Activated naive CD4-positive, alpha-beta T cell treated with anti-CD3 and anti-CD28 coated beads for 36 hours (primary cell): Measurements from ENCODE around the gene NENF. TPM values are rescaled to one million over a fixed set of nuclear protein-coding genes. Genes with fewer than 3 reads are reported as not detected.
A peak's percentile ranks its signal among the peaks of the same experiment; 100 is the strongest.

Source experiments
- CTCF ChIA-PET: fragments of 350-600 bp; sonication (Branson Sonifier 250); formaldehyde crosslinking; loops from one replicate; lab custom pipeline; 2021; ENCODE audit warnings: antibody characterized with exemption; lab: Charles Lee
- DNase-seq: peaks from one replicate; pipeline ENCODE4 v3.0.0-alpha.2; 2020
- H3K27ac Mint-ChIP-seq: one replicate; pipeline ENCODE4 v1.8.0; 2021; ENCODE audit warnings: mild to moderate bottlenecking, mixed read lengths
- H3K27me3 Mint-ChIP-seq: one replicate; pipeline ENCODE4 v1.8.0; 2021; ENCODE audit warnings: low read depth, mixed read lengths
- H3K36me3 Mint-ChIP-seq: one replicate; pipeline ENCODE4 v1.8.0; 2021; ENCODE audit warnings: low read depth, mixed read lengths
- H3K4me1 Mint-ChIP-seq: one replicate; pipeline ENCODE4 v1.8.0; 2021; ENCODE audit warnings: low read depth, mixed read lengths
- H3K4me3 Mint-ChIP-seq: one replicate; pipeline ENCODE4 v1.8.0; 2021; ENCODE audit warnings: mild to moderate bottlenecking, moderate library complexity, mixed read lengths
- H3K9me3 Mint-ChIP-seq: one replicate; pipeline ENCODE4 v1.8.0; 2021; ENCODE audit warnings: mixed read lengths
- intact Hi-C: fragments of 100-400 bp; cut with micrococcal nuclease; formaldehyde crosslinking; loops from one replicate; pipeline ENCODE4 v1.15.1; 2023
- total RNA-seq, 2 experiments: library from RNA; stranded (reverse); gene quantifications; one replicate each; pipeline ENCODE4 v1.2.3, GENCODE V29; 2021

Gene NENF
- total RNA-seq, 2 experiments from 2014 or later = 27.0 to 30.9 TPM

DNA sequence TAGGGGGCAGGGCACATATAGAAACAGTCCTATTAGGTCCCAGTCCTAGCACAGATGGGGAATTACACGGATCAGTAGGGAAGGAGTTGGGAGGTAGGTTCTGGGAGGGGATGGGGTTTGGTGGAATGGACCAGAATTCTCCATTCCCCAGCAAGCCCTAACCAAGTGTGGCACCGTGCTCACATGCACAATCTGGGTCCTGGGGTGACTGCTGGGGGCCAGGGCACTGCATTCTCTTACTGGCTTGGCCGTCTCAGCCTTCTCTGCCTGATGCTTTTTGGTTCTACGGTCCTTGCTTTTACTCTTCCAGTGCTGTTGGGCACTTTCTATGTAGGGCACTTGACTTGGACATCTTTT lies 53.9 kb downstream of the NENF start:
- no peaks in the 10 kb centered on the region for H3K9me3 Mint-ChIP-seq
- no peaks in the 10 kb centered on the region for H3K4me1 Mint-ChIP-seq
- intact Hi-C loops = no loop called here
- CTCF ChIA-PET = no interaction called here
- no peak for DNase-seq
- H3K4me3 Mint-ChIP-seq = no peak overlapping the region
- H3K27ac Mint-ChIP-seq = no peak overlapping the region
- H3K27me3 Mint-ChIP-seq = no peaks in the 10 kb centered on the region
- no peaks in the 10 kb centered on the region for H3K36me3 Mint-ChIP-seq

DNA sequence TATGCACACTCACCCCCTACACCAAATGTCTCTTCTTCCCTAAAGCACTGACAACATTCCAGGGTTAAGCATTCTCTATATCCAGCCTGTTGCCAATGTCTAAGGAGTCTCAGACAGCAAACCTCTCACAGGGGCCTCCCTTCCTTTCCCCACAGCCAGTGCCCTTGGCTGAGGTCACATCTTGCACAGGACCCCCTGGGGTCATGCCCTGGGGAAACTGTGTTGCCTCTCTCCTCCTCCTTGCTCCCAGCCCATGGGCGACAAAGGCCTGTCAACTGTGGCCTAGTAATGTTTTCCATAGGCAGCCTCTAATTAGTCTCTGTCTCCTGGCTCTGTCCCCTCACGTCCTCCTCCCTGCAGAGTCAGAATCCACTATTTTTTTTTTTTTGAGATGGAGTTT lies 54.6 kb downstream of the NENF start:
- H3K4me1 Mint-ChIP-seq = no peaks in the 10 kb centered on the region
- H3K27ac Mint-ChIP-seq = no peak overlapping the region
- intact Hi-C loops = no loop called here
- no peaks in the 10 kb centered on the region for H3K36me3 Mint-ChIP-seq
- H3K27me3 Mint-ChIP-seq = no peaks in the 10 kb centered on the region
- CTCF ChIA-PET = interaction anchor here (1.3 kb wide), 1 partner anchor 143 kb away, joined by 3 read pairs; no protein-coding TSS in a partner anchor
- H3K9me3 Mint-ChIP-seq = no peaks in the 10 kb centered on the region
- DNase-seq = no peak
- no peak overlapping the region for H3K4me3 Mint-ChIP-seq

DNA sequence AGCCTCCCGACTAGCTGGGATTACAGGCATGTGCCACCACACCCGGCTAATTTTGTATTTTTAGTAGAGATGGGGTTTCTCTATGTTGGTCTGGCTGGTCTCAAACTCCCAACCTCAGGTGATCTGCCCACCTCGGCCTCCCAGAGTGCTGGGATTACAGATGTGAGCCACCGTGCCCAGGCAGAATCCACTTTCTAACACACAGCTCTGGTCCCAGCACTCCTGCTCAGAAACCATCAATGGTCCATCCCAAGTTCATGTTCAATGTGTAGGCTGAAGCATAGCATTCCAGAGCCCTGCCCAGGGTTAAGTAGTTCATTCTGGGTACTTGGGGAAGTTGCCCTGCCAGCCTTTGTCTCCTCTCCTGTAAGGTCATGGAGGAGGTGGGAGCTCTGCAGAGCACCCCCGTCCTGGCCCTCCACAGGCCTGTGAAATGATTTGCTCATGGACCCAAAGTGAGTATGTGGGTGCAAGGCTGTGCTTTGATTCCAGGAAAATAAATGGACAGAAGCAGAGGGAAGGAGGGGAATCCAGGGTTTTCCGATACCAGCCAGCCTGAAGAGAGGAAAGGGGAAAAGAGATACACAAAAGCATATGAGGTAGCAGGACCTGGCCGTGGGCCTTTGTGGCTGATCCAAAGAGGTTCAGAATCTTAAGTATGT lies 55.2 kb downstream of the NENF start:
- intact Hi-C loops = no loop called here
- CTCF ChIA-PET = interaction anchor here (1.3 kb wide), 1 partner anchor 142 kb away, joined by 3 read pairs; no protein-coding TSS in a partner anchor
- no peak for DNase-seq
- Mint-ChIP-seq H3K9me3 (no peaks in the 10 kb centered on the region), H3K27ac (no peak overlapping the region), H3K36me3 (no peaks in the 10 kb centered on the region), H3K4me3 (no peak overlapping the region), H3K27me3 (no peaks in the 10 kb centered on the region), H3K4me1 (no peaks in the 10 kb centered on the region)

DNA sequence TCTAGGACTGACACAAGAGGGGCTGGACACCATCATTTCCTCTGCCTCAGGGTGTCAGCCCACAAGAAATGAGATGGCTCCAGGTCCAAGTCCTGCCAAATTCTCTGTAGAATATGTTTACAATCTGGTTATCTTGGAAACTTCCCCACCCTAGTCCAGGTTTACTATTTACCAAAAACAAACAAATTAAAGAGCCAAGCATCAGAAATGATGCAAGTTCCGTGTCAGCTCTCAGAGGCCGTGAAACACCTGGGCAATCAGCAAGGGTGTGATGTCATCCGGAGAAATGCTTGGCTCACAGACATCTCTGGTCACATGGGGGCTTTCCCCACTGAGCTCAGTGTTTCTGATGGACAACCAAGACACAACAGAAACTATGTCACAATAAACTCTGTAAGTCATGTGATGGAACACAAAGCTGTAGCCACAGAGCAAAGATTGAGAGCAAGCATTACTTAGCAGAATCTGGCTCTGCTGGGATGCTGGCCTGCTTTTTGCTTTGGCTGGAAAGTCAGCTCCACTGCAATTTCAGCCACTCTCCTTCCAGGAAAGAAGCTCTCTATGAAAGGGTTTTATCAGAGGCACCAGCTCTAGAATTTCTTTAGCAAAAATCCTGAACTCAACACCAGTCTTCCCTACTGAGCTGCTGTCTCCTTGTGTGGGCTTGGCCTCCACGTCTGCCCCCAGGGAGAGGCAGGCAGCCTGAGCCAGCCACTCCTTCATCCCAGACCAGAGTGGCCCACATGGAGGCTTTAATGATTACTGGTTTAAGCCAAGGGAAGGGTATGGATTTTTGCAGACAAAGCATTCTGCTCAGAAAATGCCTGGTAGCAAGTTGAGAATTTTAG lies 55.9 kb downstream of the NENF start:
- Mint-ChIP-seq H3K27ac (no peak overlapping the region), H3K4me1 (no peaks in the 10 kb centered on the region), H3K27me3 (no peaks in the 10 kb centered on the region), H3K9me3 (no peaks in the 10 kb centered on the region), H3K4me3 (no peak overlapping the region), H3K36me3 (no peaks in the 10 kb centered on the region)
- peak; percentile 52 for DNase-seq
- CTCF ChIA-PET = interaction anchor here (0.6 to 1.3 kb wide), 2 partner anchors 141 to 426 kb away, joined by 3 read pairs; no protein-coding TSS in a partner anchor
- intact Hi-C loops = no loop called here

DNA sequence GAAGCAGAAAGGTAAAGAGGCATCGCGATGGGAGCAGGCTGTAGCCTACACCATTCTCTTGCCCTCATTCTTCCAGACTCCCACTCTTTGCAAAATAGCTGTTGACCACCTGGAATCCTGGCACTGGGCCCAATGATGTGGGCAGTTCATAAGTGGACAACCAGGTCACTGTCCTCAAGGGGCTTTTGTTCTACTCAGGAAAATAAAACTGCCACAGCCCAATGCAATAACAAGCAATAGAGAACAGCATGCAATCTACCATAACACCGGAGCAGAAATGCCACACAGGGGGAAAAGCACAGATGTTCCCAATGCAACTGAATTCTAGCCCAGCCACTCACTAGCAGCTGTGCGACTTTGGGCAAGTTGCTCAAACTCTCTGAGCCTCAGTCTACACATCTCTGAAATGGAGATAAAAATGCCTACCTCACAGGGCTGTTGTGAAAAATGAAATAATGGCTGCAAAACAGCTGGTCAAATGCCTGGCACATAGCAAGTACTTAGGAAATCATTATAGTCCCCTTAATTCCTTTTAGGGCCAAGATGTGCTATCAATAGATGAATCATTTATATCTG lies 56.7 kb downstream of the NENF start:
- Mint-ChIP-seq H3K4me1 (no peaks in the 10 kb centered on the region), H3K27ac (no peak overlapping the region), H3K9me3 (no peaks in the 10 kb centered on the region), H3K27me3 (no peaks in the 10 kb centered on the region), H3K36me3 (no peaks in the 10 kb centered on the region), H3K4me3 (no peak overlapping the region)
- CTCF ChIA-PET = interaction anchor here (1.2 kb wide), 2 partner anchors 12 to 175 kb away, joined by 3 to 6 read pairs; no protein-coding TSS in a partner anchor
- no peak for DNase-seq
- intact Hi-C loops = no loop called here

DNA sequence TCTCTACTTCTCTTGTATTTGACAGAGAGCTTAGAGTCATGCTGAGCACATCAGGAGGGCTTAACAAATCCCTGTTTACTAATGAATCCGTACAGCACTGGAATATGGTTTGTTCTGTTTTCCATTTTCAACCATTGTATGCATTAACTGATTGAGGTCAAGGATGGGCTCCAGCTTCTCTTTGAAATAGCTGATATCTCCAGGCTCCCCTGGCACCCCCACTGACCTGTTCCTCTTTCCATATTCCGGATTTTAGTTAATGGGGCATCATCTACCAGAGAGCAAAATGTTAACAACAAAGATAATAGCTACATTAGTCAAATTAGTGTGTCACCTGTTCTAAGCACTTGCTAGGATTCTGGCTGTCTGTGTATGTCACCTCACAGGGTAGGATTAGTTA lies 57.6 kb downstream of the NENF start:
- H3K36me3 Mint-ChIP-seq = no peaks in the 10 kb centered on the region
- H3K9me3 Mint-ChIP-seq = no peaks in the 10 kb centered on the region
- no peaks in the 10 kb centered on the region for H3K4me1 Mint-ChIP-seq
- H3K27me3 Mint-ChIP-seq = no peaks in the 10 kb centered on the region
- no peak overlapping the region for H3K4me3 Mint-ChIP-seq
- H3K27ac Mint-ChIP-seq = no peak overlapping the region
- CTCF ChIA-PET = interaction anchor here (1.2 kb wide), 2 partner anchors 13 to 174 kb away, joined by 3 to 6 read pairs; no protein-coding TSS in a partner anchor
- no peak for DNase-seq
- intact Hi-C loops = no loop called here

DNA sequence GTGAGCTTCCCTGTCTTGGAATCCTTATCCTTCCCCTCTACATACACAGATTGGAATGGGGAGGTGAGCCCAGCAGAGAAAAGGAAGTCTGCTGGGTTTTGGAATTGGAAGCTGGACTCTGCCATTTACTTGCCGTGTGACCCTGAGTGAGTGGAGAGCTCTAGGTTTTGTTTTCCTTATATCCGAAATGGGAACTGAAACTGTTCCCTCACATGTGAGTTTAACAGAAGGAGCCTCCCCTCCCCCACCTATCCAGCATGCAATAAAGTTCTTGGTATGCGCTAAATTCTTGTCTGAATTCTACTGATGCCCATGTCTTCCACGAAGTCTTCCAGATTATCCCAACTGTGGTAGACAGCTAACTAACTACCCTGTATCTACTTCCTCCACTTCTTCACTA lies 58.7 kb downstream of the NENF start:
- Mint-ChIP-seq H3K27ac (no peak overlapping the region), H3K36me3 (no peaks in the 10 kb centered on the region), H3K4me3 (no peak overlapping the region), H3K4me1 (no peaks in the 10 kb centered on the region), H3K9me3 (no peaks in the 10 kb centered on the region), H3K27me3 (no peaks in the 10 kb centered on the region)
- CTCF ChIA-PET = interaction anchor here (0.6 to 1.0 kb wide), 3 partner anchors 15 to 205 kb away, joined by 3 to 4 read pairs (median 4); no protein-coding TSS in a partner anchor
- intact Hi-C loops = no loop called here
- no peak for DNase-seq

Other genes starting within 250 kb of the NENF start
- gene PPP2R5A, start 147.5 kb upstream of the NENF start, total RNA-seq = 10 to 100 TPM; 30.6 to 31.4 TPM
- gene PACC1, start 18.0 kb upstream of the NENF start, total RNA-seq = 10 to 100 TPM in 1 of 2 experiments, 1 to 10 TPM in 1; 9.5 to 10.2 TPM
- 10 to 100 TPM; 67.4 to 67.7 TPM for gene ATF3, start 175.8 kb downstream of the NENF start, total RNA-seq